CD4-positive, alpha-beta T cell treated with Interleukin-21 for 1 hour (primary cell): Measurements from ENCODE around the gene PHACTR4.
"Not testable (repeated sequence)": the region's sequence is repeated elsewhere in the genome, so short reads cannot be mapped to it uniquely, and the experiment has no call there.

Source experiments
- DNase-seq: peaks from one replicate; pipeline ENCODE4 v3.0.0-alpha.2; 2020

PHACTR4 gene

GRCh38 chr1:28369371-28370238 is at the start of gene PHACTR4:
TSS of gene PHACTR4 (plus strand) at chr1:28369740. CDS start at chr1:28407448, 37,708 bp downstream.
- peak; percentile 82 for DNase-seq

GRCh38 chr1:28322194-28322593 is 47.3 kb upstream of the PHACTR4 start:
- DNase-seq = no peak

GRCh38 chr1:28323720-28324119 is 45.8 kb upstream of the PHACTR4 start:
- no peak for DNase-seq

- DNase-seq = no peak
These were observed 43.0 kb upstream of the PHACTR4 start for GRCh38 chr1:28326515-28326914.

GRCh38 chr1:28326984-28327383 is 42.6 kb upstream of the PHACTR4 start:
- DNase-seq = no peak

- DNase-seq = not testable (repeated sequence)
These were observed 42.1 kb upstream of the PHACTR4 start for GRCh38 chr1:28327431-28327830.

- DNase-seq = no peak
These were observed 41.3 kb upstream of the PHACTR4 start for GRCh38 chr1:28328228-28328648.

- DNase-seq = no peak
These were observed 40.0 kb upstream of the PHACTR4 start for GRCh38 chr1:28329395-28330153.

GRCh38 chr1:28338897-28339296 is 30.6 kb upstream of the PHACTR4 start:
- no peak for DNase-seq

GRCh38 chr1:28339551-28339950 is 30.0 kb upstream of the PHACTR4 start:
- DNase-seq = no peak

GRCh38 chr1:28340221-28340974 is 29.1 kb upstream of the PHACTR4 start:
- DNase-seq = no peak

- no peak for DNase-seq
These were observed 27.9 kb upstream of the PHACTR4 start for GRCh38 chr1:28341591-28341990.

- DNase-seq = no peak
These were observed 26.1 kb upstream of the PHACTR4 start for GRCh38 chr1:28343405-28343804.

GRCh38 chr1:28353248-28353810 is 16.2 kb upstream of the PHACTR4 start:
- not testable (repeated sequence) for DNase-seq

GRCh38 chr1:28354121-28354520 is 15.4 kb upstream of the PHACTR4 start:
- no peak for DNase-seq

GRCh38 chr1:28358716-28359115 is 10.8 kb upstream of the PHACTR4 start:
- DNase-seq = no peak

- DNase-seq = peak; percentile 75
These were observed 9.8 kb upstream of the PHACTR4 start for GRCh38 chr1:28359592-28360239.

GRCh38 chr1:28364888-28365287 is 4.7 kb upstream of the PHACTR4 start:
- no peak for DNase-seq

- DNase-seq = peak; percentile 41
These were observed 3.7 kb upstream of the PHACTR4 start for GRCh38 chr1:28365864-28366263.

GRCh38 chr1:28368608-28369007 is 932 bp upstream of the PHACTR4 start:
- not testable (repeated sequence) for DNase-seq

GRCh38 chr1:28370239-28371009 is 884 bp downstream of the PHACTR4 start:
- peak; percentile 32 for DNase-seq

- DNase-seq = no peak
These were observed 1.5 kb downstream of the PHACTR4 start for GRCh38 chr1:28371010-28371377.
